ENCODE measurements around the gene VPS54. TPM values are rescaled to one million over a fixed set of nuclear protein-coding genes. Genes with fewer than 3 reads are reported as not detected.
A peak's percentile ranks its signal among the peaks of the same experiment; 100 is the strongest.
"Not testable (repeated sequence)": the region's sequence is repeated elsewhere in the genome, so short reads cannot be mapped to it uniquely, and the experiment has no call there.

VPS54 gene
- total RNA-seq, 1 experiment from 2014 or later, result 19.2 TPM

GRCh38 chr2:64023485-64024258 is 4.4 kb upstream of the VPS54 start:
- DNase-seq (ENCODE audit: low read depth), result peak; percentile 19

GRCh38 chr2:64021578-64021977 is 2.4 kb upstream of the VPS54 start:
- no peak for DNase-seq (ENCODE audit: low read depth)

- no peak for DNase-seq (ENCODE audit: low read depth)
Measured at GRCh38 chr2:64019975-64020528, 824 bp upstream of the VPS54 start.

GRCh38 chr2:64018701-64019082 is 536 bp downstream of the VPS54 start:
- DNase-seq (ENCODE audit: low read depth), result peak; percentile 70

- peak; percentile 32 for DNase-seq (ENCODE audit: low read depth)
Measured at GRCh38 chr2:64017811-64018700, 1.2 kb downstream of the VPS54 start.

GRCh38 chr2:64015898-64016297 is 3.3 kb downstream of the VPS54 start:
- no peak for DNase-seq (ENCODE audit: low read depth)

GRCh38 chr2:64015391-64015790 is 3.8 kb downstream of the VPS54 start:
- no peak for DNase-seq (ENCODE audit: low read depth)

GRCh38 chr2:64014628-64015027 is 4.6 kb downstream of the VPS54 start:
- no peak for DNase-seq (ENCODE audit: low read depth)

GRCh38 chr2:64013053-64013452 is 6.2 kb downstream of the VPS54 start:
- no peak for DNase-seq (ENCODE audit: low read depth)

- no peak for DNase-seq (ENCODE audit: low read depth)
Measured at GRCh38 chr2:64012115-64012514, 7.1 kb downstream of the VPS54 start.

GRCh38 chr2:64008434-64009009 is 10.7 kb downstream of the VPS54 start:
- no peak for DNase-seq (ENCODE audit: low read depth)

- no peak for DNase-seq (ENCODE audit: low read depth)
Measured at GRCh38 chr2:64007924-64008323, 11.3 kb downstream of the VPS54 start.

GRCh38 chr2:64005707-64006356 is 13.4 kb downstream of the VPS54 start:
- DNase-seq (ENCODE audit: low read depth), result no peak

- DNase-seq (ENCODE audit: low read depth), result no peak
Measured at GRCh38 chr2:64003239-64003638, 16.0 kb downstream of the VPS54 start.

- DNase-seq (ENCODE audit: low read depth), result no peak
Measured at GRCh38 chr2:64001382-64002101, 17.7 kb downstream of the VPS54 start.

GRCh38 chr2:64000630-64001381 is 18.4 kb downstream of the VPS54 start:
- no peak for DNase-seq (ENCODE audit: low read depth)

- no peak for DNase-seq (ENCODE audit: low read depth)
Measured at GRCh38 chr2:63999049-63999448, 20.2 kb downstream of the VPS54 start.

GRCh38 chr2:63996582-63997198 is 22.5 kb downstream of the VPS54 start:
- not testable (repeated sequence) for DNase-seq (ENCODE audit: low read depth)

GRCh38 chr2:63994329-63995070 is 24.7 kb downstream of the VPS54 start:
- DNase-seq (ENCODE audit: low read depth), result not testable (repeated sequence)
